GM20431 (cell line): Measurements from ENCODE around the gene AHCTF1.

Experiments used
- in situ Hi-C: fragments of 300-500 bp; cut with MseI, MboI; formaldehyde crosslinking; loops from one replicate; pipeline ENCODE4 v1.15.0; 2020; ENCODE audit warnings: low sequenced_read_pairs; ENCODE audit not compliant: unreplicated experiment

Gene AHCTF1

DNA sequence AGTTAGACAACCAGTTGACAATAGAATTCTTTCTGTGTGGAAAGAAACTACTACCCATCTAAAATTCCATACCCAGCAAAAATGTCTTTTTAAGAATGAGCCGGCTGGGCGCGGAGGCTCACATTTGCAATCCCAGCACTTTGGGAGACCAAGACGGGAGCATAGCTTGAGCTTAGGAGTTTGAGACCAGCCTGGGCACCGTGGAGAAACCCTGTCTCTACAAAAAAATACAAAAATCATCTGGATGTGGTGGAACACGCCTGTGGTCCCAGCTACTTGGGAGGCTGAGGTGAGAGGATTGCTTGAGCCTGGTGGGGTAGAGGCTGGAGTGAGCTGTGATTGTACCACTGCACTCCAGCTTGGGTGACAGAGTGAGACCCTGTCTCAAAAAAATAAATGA, 128.4 kb downstream of the AHCTF1 start:
- in situ Hi-C loops = no loop called here

DNA sequence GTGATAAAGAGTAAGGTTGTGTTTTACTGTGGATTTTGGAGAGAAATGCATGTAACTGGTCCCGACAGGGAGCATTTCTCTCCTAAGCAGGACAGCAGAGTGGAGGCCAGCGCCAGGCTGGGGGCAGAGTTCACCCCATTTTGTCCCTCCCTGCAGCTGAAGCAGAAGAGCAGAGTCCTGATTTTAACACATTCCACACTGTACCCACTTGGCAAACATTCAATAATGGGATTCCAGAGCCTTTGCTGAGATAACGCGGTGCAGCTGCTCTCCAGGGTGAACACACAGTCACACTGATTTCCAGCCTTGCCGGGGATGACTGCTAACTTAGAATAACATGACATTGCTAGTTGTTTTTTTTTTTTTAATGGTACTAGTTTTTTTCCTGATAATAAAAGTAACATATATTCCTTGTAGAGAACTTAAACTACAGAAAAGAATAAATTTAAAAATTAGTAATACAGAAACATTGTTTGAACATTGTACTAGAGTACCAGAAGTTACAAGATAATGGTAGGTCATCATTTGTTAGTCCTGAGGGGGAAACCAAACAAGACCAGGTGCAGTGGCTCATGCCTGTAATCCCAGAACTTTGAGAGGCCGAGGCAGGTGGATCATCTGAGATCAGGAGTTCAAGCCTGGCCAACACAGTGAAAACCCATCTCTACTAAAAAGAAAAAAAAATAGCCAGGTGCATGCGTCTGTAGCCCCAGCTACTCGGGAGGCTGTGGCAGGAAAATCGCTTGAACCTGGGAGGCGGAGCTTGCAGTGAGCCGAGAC, 130.3 kb downstream of the AHCTF1 start:
- in situ Hi-C loops = no loop called here

DNA sequence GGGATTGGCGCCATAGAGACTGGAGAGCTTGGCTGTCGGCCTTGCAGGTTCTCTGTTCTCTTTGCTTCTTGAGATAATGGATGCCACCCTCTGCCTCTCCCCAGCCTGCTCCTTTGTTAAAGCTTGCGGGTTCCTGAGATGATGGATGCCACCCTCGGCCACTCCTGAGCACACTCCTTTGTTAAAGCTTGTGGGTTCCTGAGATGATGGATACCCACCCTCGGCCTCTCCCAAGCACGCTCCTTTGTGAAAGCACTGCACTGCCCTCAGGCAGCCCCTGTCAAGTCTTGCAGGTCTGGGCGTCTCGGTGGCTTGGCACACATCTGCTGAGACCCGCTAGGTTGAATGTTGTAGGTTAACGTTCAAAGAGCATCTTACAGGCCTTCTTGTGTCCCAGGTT, 131.0 kb downstream of the AHCTF1 start:
- in situ Hi-C loops = no loop called here

DNA sequence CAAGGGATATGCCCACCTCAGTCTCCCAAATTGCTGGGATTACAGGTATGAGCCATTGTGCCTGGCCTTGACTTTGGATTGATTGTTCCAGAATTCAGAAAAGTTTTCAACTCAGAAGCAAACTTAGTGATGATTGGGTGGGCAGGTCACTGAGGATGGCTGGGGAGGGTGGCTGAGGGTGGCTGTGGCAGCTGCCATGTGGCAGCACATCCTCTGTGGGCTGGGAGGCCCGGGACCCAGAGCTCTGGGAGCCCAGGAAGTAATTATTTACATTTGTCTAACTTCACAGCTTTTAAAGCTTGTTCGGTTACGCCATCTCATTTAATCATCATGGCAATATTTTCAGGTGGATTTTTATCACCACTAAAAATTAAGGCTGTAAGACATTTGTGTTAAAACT, 131.4 kb downstream of the AHCTF1 start:
- in situ Hi-C loops = no loop called here

DNA sequence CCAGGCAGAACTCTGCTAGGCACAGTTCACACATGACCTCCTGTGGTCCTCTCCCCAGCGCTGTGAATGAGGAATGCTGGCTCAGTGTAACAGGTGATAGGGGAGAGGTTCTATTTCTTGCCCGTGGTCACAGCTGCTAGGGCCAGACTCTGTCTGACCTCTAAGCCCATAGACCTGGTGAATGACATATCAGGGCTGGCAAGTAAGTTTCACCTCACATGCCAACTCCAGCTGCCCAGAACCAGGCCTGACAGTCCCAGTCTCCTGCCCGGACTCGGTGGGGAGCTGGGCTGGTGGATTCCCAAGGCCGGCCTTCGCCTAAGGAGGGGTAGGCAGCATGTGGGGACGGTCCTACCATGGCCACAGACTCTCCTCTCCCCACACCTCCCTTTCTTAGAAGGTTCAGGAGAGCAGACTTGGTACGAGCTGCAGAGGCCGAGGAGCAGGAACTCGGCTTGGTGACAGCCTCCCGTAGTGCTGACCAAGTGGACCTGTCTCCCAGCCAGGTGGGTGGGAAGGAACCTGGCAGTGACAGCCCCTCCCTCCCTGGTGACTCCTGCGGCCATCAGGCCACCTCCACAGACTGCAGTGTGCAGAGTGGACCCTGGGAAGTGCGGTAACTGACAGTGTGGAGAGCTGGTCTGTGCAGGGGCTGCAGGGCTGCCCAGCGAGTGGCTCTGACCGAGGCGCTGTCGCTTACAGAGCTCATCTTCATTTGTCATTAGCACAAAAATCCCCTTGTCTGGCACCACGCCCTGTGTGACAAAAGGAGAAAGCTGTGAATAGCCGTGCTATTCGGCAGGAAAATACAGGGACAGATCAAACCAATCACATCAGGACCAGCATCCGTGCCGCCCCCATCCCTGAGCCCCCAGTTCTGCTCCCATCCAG, 132.9 kb downstream of the AHCTF1 start:
- in situ Hi-C loops = no loop called here

DNA sequence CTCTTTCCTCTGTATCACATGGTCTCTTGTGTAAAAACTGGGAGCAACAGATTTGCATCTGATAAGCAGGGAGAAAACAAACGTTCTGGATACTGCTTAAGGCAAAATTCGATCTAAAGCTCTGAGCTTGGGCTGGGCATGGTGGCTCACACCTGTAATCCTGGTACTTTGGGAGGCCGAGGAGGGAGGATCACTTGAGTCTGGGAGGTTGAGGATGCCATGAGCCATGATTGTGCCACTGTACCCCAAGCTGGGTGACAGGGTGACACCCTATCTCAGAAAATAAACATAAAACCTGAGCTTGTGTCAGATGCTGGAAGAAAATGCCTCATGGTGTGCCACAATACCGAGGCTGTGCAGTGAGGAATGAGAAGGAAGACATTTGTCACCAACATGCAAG, 133.6 kb downstream of the AHCTF1 start:
- in situ Hi-C loops = no loop called here

DNA sequence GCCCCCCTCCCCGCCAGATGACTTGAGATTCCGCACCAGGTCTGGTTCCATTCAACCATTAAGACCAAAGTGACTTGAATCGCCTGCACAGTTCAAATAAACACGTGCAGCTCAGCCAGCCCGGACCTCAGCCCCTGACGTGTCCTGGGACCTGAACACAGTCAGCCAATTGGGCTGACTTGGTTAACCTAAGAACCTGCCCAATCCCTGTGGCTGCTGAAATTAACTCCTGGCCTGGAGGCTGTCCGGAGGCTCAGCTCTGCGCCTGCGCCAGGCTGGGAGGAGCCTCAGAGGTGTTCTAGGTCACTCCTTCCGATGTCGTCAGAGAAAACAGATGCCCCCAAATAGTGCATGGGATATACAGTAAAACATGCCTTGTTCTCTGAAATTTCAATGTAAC, 134.2 kb downstream of the AHCTF1 start:
- in situ Hi-C loops = no loop called here

DNA sequence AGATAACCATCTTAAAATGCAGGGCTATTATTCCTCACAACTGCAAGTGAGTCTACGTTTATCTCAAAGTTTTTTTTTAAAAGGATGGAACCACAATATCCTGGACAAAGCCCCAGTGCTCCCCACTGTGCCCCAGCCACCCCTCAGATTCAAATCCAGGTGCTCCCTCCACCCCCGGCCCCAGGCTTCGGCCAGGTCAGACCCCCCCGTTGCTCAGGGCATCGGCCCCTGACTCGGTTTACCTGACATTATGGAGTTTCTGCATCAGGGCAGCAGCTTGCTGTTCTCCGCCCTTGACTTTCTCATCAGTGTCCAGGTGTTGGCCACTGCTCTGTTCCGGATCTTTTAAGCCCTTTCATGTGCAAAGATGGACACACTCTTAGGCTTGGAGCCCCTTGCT, 134.6 kb downstream of the AHCTF1 start:
- in situ Hi-C loops = no loop called here

DNA sequence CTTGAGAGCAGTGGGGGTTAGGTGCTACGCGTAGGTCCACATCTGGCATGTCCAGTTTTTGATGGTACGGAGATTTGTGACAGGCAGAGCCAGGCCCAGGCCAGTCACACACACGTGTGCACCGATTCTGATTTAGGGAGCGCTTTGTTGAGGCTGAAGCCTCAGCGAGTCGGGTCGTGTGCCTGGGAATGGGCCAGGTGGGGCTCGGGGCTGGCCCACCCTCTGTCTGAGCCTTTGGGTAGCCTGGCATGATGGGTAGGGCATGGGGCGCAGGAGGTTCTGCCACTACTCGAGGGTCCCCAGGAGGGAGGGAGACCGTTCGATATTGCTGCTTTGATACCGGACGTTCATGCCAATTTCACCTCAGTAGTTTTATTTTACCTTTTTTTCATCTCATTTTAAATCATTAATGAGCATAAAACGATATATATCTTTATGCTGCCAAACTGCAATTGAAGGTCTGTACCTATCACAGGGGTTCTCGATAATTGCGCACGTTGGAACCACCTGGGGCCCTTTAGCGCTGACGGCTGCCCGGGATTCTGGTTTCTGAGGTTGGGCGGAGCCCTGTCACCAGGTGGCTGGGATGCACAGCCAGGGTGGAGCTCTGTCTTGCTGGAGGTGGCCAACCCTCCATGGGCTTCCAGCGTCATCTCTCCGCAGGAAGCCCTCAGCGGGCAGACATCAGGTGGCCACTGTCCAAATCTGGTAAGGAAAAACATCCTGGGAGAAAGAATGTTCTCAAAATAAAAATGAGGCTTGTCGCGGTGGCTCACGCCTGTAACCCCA, 135.6 kb downstream of the AHCTF1 start:
- in situ Hi-C loops = no loop called here

DNA sequence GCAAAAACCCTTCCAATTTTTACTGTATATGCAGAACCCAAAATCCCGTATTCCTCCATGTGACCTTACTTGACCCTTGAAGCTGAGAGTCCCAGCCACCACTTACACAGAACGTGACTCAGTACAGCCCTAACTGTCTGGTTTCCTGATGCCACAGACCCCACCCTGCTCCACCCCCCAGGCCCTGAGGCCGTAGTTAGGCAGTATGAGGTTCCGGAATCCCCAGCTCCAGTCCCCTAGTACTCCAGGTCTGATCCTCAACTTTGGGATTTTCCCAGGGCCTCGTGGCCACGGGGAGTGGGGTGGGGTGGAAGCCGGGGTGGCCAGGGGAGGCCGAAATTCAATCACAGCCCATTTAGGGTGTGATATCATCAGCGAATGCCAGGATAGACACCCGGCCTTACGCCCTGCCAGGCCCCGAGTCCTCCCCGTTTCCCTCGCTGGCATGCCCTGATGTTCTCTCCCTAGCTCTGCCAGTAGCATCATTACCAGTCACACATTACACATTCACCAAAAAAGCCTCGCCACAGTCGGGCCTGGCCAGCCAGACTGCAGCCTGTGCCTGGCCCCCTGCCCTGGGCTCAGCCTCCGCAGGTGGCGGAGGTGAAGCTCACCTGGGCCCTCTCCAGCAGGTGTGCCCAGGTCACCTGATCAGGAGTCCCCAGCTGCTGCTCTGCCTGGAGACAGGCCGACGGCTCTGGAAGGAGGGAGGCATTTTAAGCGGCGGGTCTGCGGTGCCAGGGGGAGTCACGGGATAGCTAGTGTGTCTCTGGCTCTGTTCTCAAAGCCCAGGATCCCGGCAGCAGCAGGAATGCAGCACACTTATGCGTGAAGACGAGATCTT, 136.7 kb downstream of the AHCTF1 start:
- in situ Hi-C loops = no loop called here

DNA sequence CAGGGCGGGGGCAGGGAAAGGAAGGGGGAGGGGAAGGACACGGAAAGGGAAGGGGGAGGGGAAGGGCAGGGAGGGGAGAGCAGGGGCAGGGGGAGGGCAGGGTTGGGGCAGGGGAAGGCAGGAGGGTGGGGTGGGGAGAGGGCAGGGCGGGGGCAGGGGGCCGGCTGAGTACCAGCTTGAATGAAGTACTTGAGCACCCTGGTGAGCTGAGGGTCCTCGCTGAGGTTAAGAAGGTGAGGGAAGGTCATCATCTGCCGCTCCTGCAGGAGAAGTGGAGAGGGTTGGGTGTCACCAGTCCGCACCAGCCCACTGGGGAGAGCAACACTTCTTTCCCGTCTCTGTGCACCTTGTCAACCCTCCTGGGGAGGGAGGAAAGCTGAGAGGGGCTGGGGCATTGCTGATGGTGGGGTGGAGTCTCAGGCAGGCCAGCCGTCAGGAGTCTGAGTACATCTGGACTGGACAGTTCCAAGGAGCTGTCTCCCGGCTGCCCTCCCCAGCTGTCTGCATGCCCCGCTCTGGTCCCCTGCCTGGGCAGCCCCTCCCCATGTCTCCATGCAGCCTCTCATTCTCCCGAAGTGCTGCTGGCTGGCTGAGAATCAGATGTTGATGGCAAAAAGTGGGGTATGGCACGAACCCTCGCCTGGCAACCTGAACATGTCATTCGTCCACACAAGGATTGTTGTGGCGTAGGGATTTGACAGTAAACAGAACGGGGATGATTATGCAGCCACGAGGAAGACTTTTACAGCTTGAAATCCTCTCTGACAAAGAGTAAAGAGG, 137.5 kb downstream of the AHCTF1 start:
- in situ Hi-C loops = no loop called here

DNA sequence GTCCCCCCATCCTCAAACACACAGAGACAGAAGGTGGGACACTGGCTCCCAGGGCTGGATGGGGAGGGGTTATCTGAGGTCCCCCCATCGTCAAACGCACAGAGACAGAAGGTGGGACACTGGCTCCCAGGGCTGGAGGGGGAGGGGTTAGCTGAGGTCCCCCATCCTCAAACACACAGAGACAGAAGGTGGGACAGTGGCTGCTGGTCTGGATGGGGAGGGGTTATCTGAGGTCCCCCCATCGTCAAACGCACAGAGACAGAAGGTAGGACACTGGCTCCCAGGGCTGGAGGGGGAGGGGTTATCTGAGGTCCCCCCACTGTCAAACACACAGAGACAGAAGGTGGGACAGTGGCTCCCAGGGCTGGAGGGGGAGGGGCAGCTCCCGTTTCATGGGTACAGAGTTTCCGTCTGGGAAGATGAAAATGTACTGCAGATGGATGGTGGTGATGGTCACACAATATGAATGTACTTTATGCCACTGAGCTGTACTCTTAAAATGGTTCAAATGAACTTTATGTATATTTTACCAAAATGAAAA, 138.3 kb downstream of the AHCTF1 start:
- in situ Hi-C loops = no loop called here

DNA sequence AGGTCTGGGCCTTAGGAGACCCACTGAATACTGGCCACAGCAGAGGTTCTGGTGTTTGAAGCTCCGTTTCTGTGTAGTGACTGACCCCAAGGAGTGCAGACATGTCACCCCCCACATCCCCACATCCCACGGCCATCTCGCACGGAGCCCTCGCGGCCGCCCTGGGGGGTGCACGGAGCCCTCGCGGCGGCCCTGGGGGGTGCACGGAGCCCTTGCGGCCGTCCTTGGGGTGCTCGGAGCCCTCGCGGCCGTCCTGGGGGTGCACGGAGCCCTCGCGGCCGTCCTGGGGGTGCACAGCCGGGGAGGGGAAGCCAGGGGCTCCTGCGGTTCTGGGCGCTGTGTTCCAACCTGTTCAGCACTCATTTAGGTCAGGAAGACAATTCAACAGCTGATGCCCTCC, 139.1 kb downstream of the AHCTF1 start:
- in situ Hi-C loops = no loop called here

DNA sequence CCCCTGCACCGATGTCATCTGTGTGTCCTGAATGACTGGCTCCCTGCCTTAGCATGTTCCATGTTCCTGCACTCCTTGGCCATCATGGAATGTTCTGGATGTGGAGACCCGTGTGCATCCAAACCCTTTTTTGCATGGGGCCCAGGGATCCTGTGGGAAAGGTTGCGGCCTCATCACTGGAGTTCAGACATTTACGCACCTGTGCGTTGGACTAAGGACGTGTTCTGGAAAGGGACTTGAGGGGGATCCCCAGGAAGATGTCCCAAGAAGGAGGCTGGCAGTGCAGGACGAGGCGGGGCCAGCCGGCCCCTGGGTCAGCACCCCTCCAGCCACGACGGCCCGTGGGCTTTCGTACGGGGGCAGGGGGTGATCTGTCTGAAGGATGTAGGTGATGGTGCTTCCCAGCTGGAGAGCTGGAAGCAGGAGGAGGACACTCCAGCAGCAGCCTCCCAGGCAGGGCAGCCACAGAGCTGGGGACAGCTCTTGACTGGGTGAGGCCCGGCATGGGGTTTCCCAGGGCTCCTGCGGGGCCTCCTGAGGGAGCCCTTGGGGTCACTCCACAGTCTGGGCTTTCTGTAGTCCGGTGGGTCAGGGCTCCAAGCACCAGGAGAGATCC, 140.3 kb downstream of the AHCTF1 start:
- in situ Hi-C loops = no loop called here

DNA sequence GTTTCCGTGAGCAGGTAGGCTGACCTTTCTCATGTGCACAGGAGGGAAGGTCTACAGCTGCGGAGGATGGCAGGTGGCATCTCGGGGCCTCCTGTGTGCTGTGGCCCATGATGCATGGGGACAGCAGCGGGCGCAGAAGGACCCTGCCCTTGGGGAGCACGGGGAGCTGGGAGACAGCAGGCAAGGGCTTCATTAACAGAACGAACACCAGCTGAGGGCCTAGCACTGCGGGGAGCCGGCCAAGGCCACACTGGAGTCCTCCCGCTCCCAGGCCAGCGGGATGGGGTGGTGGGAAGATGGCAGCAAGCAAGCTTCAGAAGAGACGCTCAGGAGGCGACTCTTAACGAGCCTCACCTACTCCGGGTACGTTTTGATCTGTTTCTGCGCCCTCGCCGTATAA, 140.9 kb downstream of the AHCTF1 start:
- in situ Hi-C loops = no loop called here

DNA sequence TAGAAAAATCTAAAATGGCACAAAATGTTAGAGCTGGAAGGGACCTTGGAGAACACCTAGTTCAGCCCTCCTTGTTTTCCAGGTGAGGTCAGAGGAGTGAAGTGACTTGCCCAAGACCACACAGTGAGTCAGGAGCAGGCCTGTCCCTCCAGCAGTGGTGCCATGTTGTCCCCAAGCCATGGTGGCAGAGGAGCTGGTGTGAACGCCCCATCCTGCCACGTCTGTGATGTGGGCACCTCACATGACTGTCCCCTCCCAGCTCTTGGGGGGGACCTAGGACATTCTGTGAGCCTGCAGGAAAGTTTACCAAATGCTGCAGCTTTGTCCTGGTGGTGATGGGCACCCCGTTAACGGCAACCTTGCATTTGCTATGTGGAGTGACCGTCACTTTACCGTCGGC, 141.4 kb downstream of the AHCTF1 start:
- in situ Hi-C loops = no loop called here

DNA sequence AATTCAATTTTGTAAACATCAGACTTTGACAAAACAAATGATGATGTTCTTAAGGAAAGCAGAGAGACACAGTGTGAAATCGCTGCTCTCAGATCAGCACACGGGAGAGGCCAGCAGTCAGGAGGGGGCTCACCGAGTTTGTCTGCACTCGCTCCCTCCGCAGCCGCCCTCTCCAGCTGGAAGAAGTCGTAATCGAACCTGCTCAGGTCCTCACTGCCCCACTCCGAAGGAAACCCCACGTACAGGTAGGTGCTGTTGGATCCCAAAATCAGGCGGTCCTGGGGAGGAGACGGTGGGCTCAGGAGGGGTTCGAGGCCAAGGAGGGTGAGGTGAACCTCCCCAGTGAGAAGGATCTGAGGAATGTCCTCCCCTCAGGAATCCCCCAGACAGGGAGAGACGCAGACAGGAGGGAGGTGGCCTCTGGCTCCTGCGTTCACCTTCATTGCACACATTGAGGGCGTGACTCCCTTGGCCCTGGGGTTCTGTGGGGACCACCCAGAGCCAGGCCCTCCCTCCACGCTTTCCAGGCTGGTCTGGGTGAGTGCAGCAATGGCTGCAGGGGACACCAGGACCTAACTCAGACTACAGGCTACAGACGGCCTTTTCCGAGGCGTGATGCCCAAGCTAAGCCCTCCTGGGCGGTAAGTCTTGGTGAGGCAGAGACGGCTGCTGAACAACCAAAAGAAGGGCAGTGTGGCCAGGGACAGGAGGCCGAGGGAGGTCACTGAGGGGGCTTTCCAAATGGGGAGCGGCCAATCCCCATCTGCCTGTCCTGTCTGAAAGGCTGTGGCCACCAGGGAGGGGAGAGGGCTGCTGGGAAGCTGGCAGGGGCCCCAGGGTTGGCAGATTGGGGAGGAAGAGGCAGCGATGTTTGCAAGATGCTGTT, 142.1 kb downstream of the AHCTF1 start:
- in situ Hi-C loops = no loop called here
